Measurements from ENCODE around the gene CASTOR2. TPM values are rescaled to one million over a fixed set of nuclear protein-coding genes. Genes with fewer than 3 reads are reported as not detected.

CASTOR2 gene
- total and polyA plus RNA-seq, 10 of the 15 experiments (the other 5 are each of a cell fraction or from before 2014, with no cell fraction given): 0.18 to 1.1 (median 0.44) TPM; not detected in 4

- ATAC-seq: no peak
- ChIA-PET RAD21 (ENCODE audit: unreplicated experiment) (no interaction called here), SMC1A (ENCODE audit: uncharacterized antibody, unreplicated experiment) (no interaction called here), POLR2A (no interaction called here), CTCF (no interaction called here)
- in situ Hi-C loops (cut with MboI): no loop called here
- no peak for FAIRE-seq
- no peak for DNase-seq (ENCODE audit: low read depth, low spot score)
- Histone ChIP-seq H3K27me3 (replicated peaks in 1 of 2; ENCODE audit: control insufficient read depth in 2 of 2, insufficient read depth in 2 of 2, low read length in 1 of 2) (no peaks in the 10 kb centered on the region), H3K9me3 (replicated peaks; ENCODE audit: control insufficient read depth, insufficient read depth, low read length) (no peaks in the 10 kb centered on the region), H3K79me2 (ENCODE audit: control insufficient read depth, insufficient read depth, low read length) (no peaks in the 10 kb centered on the region), H4K20me1 (ENCODE audit: control insufficient read depth, insufficient read depth) (no peaks in the 10 kb centered on the region), H3K36me3 (ENCODE audit: control insufficient read depth in 2 of 2, insufficient read depth in 2 of 2, low read length in 1 of 2) (no peaks in the 10 kb centered on the region), H3K4me3 (no peak overlapping the region), H3K4me1 (ENCODE audit: control insufficient read depth, insufficient read depth, low read length) (no peaks in the 10 kb centered on the region), H3K4me2 (ENCODE audit: control insufficient read depth, insufficient read depth) (no peak overlapping the region), H2AFZ (ENCODE audit: control insufficient read depth, low read depth, low read length) (no peak overlapping the region), H3K27ac (ENCODE audit: control insufficient read depth, insufficient read depth) (no peak overlapping the region), H3K9ac (ENCODE audit: control insufficient read depth, insufficient read depth, low read length) (no peak overlapping the region)
- 67% methylated on average over 14 of the region's 14 CpGs for WGBS (ENCODE audit: insufficient coverage, insufficient replicate concordance, low lambda C conversion rate, missing lambda C conversion rate)
- BruUV-seq (replicated peaks): no TSS peak
- TF ChIP-seq USF1 (IDR thresholded peaks at IDR 0.05; ENCODE audit: borderline replicate concordance, extremely low read length, insufficient read depth, low read depth, low read length) (no peak), SREBF2 (IDR thresholded peaks at IDR 0.05; ENCODE audit: low read length) (no peak), SIN3A (IDR thresholded peaks at IDR 0.05; ENCODE audit: low read depth, low read length) (no peak), STAT3 (IDR thresholded peaks at IDR 0.05; ENCODE audit: low read depth, low read length) (no peak), ZNF622 (IDR thresholded peaks at IDR 0.05) (no peak), FOXK2 (IDR thresholded peaks at IDR 0.05) (no peak), TBL1XR1 (IDR thresholded peaks at IDR 0.05; ENCODE audit: low read depth, low read length) (no peak), RBBP5 (conservative IDR thresholded peaks at IDR 0.05) (no peak), E2F4 (IDR thresholded peaks at IDR 0.05; ENCODE audit: low read depth, low read length) (no peak), CBFB (IDR thresholded peaks at IDR 0.05; ENCODE audit: low read depth) (no peak), STAT1 (conservative IDR thresholded peaks at IDR 0.05) (no peak), ASH2L (IDR thresholded peaks at IDR 0.05; ENCODE audit: borderline replicate concordance, low read depth) (no peak)
- TF ChIP-seq, protein P1, sequence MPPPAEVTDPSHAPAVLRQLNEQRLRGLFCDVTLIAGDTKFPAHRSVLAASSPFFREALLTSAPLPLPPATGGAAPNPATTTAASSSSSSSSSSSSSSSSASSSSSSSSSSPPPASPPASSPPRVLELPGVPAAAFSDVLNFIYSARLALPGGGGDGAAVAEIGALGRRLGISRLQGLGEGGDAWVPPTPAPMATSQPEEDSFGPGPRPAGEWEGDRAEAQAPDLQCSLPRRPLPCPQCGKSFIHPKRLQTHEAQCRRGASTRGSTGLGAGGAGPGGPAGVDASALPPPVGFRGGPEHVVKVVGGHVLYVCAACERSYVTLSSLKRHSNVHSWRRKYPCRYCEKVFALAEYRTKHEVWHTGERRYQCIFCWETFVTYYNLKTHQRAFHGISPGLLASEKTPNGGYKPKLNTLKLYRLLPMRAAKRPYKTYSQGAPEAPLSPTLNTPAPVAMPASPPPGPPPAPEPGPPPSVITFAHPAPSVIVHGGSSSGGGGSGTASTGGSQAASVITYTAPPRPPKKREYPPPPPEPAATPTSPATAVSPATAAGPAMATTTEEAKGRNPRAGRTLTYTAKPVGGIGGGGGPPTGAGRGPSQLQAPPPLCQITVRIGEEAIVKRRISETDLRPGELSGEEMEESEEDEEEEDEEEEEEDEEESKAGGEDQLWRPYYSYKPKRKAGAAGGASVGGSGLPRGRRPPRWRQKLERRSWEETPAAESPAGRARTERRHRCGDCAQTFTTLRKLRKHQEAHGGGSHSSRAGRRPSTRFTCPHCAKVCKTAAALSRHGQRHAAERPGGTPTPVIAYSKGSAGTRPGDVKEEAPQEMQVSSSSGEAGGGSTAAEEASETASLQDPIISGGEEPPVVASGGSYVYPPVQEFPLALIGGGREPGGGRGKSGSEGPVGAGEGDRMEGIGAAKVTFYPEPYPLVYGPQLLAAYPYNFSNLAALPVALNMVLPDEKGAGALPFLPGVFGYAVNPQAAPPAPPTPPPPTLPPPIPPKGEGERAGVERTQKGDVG (CRISPR knock-in tag; IDR thresholded peaks at IDR 0.05): no peak
- TF ChIP-seq, protein P2, sequence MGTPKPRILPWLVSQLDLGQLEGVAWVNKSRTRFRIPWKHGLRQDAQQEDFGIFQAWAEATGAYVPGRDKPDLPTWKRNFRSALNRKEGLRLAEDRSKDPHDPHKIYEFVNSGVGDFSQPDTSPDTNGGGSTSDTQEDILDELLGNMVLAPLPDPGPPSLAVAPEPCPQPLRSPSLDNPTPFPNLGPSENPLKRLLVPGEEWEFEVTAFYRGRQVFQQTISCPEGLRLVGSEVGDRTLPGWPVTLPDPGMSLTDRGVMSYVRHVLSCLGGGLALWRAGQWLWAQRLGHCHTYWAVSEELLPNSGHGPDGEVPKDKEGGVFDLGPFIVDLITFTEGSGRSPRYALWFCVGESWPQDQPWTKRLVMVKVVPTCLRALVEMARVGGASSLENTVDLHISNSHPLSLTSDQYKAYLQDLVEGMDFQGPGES (IDR thresholded peaks at IDR 0.05): no peak
- TF ChIP-seq, protein P3, sequence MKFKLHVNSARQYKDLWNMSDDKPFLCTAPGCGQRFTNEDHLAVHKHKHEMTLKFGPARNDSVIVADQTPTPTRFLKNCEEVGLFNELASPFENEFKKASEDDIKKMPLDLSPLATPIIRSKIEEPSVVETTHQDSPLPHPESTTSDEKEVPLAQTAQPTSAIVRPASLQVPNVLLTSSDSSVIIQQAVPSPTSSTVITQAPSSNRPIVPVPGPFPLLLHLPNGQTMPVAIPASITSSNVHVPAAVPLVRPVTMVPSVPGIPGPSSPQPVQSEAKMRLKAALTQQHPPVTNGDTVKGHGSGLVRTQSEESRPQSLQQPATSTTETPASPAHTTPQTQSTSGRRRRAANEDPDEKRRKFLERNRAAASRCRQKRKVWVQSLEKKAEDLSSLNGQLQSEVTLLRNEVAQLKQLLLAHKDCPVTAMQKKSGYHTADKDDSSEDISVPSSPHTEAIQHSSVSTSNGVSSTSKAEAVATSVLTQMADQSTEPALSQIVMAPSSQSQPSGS (IDR thresholded peaks at IDR 0.05; ENCODE audit: low read length): no peak
- intact Hi-C loops (cut with micrococcal nuclease; ENCODE audit: unreplicated experiment): no loop called here
Observed at GRCh38 chr7:75019800-75020199, 55.3 kb downstream of the CASTOR2 start.

All from GM12878 (cell line).